Activated CD8-positive, alpha-beta memory T cell treated with anti-CD3 and anti-CD28 coated beads for 36 hours (primary cell): Measurements from ENCODE around the gene SORCS2. TPM values are rescaled to one million over a fixed set of nuclear protein-coding genes. Genes with fewer than 3 reads are reported as not detected.

ENCODE experiments used
- CTCF ChIA-PET: fragments of 350-600 bp; sonication (Branson Sonifier 250); formaldehyde crosslinking; loops from one replicate; lab custom pipeline; 2021; ENCODE audit warnings: antibody characterized with exemption; lab: Charles Lee
- POLR2A ChIA-PET: fragments of 350-600 bp; sonication (Branson Sonifier 250); formaldehyde crosslinking; loops from one replicate; lab custom pipeline; 2021; ENCODE audit warnings: antibody characterized with exemption; lab: Charles Lee
- total RNA-seq, 2 experiments: library from RNA; stranded (reverse); gene quantifications; one replicate each; pipeline ENCODE4 v1.2.3, GENCODE V29; 2021

Gene SORCS2
- total RNA-seq, 2 experiments from 2014 or later, result not detected

- POLR2A ChIA-PET, result no interaction called here
These were observed 230.0 kb downstream of the SORCS2 start for GRCh38 chr4:7422151-7422897.

GRCh38 chr4:7422898-7423180 is 230.5 kb downstream of the SORCS2 start:
- POLR2A ChIA-PET, result no interaction called here
- CTCF ChIA-PET, result no interaction called here

More at GRCh38 chr4:7422151-7422897, 230.0 kb downstream of the SORCS2 start:
- CTCF ChIA-PET, result no interaction called here

DNA sequence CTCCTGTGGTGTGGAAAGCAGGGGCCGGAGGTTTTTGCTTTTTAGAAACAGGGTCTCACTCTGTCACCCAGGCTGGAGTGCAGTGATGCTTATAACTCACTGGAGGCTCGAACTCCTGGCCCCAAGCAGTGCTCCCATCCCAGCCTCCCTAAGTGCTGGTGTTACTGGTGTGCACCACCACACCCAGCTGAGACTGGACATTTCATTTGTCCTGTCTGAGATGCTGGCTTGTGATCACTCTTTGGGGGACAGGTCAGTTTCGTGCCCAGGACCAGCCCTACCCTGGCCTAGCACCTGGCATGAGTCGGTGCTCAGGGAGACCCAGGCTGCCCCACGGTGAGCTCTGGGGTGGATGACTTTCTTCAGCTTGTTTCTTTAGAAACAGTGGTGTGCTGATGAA is 231.1 kb downstream of the SORCS2 start:
- POLR2A ChIA-PET, result no interaction called here

DNA sequence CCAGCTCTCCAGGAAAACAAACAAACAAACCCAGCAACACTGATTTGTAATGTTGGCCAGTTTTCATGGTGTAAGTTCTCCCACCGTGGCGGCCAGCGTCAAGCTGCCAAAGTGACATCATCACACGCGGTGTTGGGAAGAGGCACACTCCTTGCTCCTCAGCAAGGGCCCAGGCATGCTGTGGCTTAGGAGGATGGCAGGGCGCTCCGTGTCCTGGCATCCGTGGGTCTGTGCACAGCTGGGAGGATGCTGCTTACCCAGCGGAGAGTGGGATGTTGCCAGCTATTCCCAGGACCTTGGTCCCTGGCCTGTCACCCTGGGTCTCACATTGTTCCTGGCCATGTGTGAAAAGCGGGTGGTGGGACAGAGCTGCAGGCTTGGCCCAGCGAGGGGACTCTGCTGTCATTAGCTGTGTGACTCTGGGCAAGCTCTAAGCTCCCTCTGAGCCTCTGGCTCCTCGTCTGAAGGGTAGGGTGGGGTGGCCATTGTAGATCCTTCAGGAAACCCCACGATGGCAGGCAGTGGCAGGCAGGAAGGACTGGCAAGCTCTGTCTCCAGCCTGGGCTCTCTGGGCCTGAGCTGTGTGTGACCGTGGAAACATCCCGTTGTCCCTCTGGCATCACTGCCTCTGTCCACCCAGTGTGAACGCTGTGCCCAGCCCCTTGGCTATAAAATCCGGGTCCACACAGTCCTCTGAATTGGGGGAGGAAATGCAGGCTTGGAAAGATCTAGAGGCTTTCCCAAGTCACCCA is 231.6 kb downstream of the SORCS2 start:
- POLR2A ChIA-PET, result no interaction called here
- CTCF ChIA-PET, result no interaction called here

More for the DNA sequence above, 231.1 kb downstream of the SORCS2 start:
- CTCF ChIA-PET, result no interaction called here

- POLR2A ChIA-PET, result no interaction called here
- CTCF ChIA-PET, result no interaction called here
These were observed 232.3 kb downstream of the SORCS2 start for GRCh38 chr4:7424553-7425111.

- POLR2A ChIA-PET, result no interaction called here
- CTCF ChIA-PET, result no interaction called here
These were observed 232.8 kb downstream of the SORCS2 start for GRCh38 chr4:7425124-7425523.

DNA sequence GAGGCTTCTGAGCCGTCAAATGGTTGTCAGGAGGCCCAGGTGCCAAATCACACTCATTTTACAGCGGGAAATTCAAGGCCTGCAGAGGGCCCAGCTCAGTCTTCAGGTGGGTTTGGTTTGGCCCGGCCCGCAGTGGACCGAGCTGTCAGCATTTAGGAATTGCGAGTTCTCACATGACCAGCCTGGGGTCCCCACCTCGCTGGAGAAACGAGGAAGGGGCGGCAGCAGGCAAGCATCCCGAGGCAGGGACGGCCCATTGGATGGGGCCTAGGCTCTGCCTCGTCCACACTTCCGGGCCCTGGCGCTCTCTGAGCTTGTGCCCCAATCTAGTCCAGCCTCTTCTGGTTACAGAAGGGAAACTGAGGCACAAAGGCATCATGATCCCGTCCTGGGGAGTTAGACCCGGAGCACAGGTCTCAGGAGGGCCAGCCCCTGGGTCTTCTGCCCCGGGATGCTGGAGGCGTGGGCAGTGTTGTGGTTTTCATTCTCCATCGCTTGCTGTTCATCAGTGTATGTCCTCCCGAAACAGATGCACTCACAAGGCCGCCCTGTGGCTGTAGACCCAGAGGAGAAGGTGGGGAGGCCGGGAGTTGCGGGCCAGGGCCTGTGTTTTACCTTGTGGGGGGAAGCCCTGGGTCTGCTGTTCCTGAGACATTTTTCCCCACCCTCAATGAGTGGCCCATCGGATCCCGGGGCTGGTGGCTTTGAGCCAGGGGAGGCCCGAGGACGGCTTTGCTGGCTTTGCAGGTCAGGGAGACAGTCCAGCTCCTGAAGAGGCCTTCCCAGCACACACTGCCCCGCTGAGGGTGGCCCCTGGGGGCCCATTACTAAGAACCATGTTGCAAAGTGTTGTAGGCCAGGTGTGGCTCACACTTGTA is 233.5 kb downstream of the SORCS2 start:
- POLR2A ChIA-PET, result no interaction called here
- CTCF ChIA-PET, result no interaction called here

DNA sequence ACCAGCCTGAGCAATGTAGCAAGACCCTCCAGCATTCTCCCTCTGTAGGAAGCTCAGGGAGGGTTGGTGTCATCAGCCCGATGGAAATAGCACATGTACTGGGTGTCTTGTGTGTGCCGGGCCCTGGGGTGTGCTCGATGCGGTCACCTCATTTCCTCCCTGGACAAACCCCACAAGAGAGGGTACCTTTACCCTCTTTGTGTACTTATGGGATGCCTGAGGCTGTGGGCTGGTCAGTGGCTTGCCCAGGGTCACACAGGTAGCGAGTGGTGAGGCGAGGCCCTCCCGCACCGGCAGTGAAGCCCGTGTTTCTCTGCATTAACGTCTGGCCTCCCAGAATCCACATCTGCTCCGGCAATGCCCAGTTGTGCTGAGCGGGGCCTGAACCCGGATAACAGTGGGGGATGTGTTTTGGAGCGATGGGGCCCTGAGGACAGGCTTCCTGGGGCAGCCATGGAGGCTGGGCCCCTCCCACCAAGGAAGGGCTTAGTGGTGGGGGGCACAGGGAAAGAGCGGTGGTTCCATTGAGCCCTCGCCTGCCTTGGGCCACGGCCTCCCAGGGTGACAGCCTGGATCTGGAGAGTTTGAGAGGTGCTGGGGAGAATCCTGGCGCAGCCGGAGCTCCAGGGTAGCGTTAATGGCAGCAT is 234.3 kb downstream of the SORCS2 start:
- ChIA-PET CTCF (no interaction called here), POLR2A (no interaction called here)

DNA sequence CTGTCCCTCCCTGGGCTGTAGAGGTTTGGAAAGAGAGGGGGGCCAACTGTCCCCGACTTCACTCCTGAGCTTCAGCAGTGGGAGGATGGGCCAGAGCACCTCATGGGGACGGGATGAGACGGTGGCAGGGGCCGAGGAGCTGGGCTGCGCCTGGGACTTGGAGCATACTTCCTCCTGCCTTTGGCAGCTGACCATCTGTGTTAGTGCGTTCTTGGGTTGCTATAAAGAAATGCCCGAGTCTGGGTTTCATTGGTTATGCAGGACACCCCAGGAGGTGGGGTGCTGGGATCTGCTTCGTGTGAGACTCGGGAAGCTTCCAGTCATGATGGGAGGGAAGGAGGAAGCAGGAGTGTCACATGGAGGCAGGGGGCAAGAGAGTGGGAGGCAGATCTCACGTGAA is 235.0 kb downstream of the SORCS2 start:
- ChIA-PET CTCF (no interaction called here), POLR2A (no interaction called here)

GRCh38 chr4:7427831-7428260 is 235.5 kb downstream of the SORCS2 start:
- POLR2A ChIA-PET, result no interaction called here
- CTCF ChIA-PET, result no interaction called here

DNA sequence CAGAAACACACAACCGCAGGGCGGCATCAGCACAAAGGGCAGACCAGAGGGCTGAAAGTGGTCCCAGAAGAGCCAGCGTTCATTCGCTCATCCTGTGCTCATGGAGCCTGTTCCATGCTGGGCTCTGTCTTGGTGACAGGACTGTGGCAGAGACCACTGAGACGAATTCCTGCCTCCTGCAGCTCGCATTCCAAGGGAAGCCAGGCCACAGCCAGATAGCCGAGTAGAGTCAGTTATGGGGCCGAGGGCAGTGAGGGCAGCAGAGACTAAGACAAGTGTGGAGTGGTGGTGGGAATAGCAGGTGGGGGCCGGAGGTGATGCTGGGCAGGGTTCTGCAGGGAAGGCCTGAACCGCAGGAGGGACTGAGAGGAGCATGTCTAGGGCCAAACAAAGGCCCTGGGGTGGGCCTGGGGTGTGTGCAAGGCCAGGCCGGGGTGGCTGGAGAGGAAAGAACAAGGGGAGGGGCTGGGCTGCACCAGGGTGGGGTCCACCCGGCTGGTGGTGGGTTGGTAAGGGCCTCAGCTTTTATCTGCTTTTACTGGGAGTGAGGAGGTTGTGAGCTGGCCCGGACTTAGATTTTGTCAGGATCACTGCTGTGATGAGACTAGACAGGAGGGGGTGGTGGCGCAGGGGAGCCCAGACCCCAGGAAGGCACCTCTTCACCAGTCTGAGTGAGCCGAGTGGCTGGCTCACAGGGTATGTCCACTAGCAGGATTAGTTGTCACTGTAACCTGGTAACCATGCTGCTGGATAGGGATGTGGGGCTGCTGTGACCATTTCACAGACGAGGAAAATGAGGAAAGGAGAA is 236.1 kb downstream of the SORCS2 start:
- CTCF ChIA-PET, result no interaction called here

GRCh38 chr4:7429069-7429416 is 236.7 kb downstream of the SORCS2 start:
- ChIA-PET CTCF (no interaction called here), POLR2A (no interaction called here)

More for the DNA sequence above, 236.1 kb downstream of the SORCS2 start:
- POLR2A ChIA-PET, result no interaction called here

GRCh38 chr4:7429601-7430078 is 237.3 kb downstream of the SORCS2 start:
- CTCF ChIA-PET, result no interaction called here
- POLR2A ChIA-PET, result no interaction called here

- CTCF ChIA-PET, result interaction anchor here (0.6 kb wide), 1 partner anchor 360 kb away, joined by 4 read pairs; no protein-coding TSS in a partner anchor
These were observed 238.1 kb downstream of the SORCS2 start for GRCh38 chr4:7430368-7430964.

GRCh38 chr4:7430965-7431695 is 238.8 kb downstream of the SORCS2 start:
- ChIA-PET POLR2A (no interaction called here), CTCF (interaction anchor here (0.6 kb wide), 1 partner anchor 360 kb away, joined by 4 read pairs; no protein-coding TSS in a partner anchor)

More at GRCh38 chr4:7430368-7430964, 238.1 kb downstream of the SORCS2 start:
- POLR2A ChIA-PET, result no interaction called here

DNA sequence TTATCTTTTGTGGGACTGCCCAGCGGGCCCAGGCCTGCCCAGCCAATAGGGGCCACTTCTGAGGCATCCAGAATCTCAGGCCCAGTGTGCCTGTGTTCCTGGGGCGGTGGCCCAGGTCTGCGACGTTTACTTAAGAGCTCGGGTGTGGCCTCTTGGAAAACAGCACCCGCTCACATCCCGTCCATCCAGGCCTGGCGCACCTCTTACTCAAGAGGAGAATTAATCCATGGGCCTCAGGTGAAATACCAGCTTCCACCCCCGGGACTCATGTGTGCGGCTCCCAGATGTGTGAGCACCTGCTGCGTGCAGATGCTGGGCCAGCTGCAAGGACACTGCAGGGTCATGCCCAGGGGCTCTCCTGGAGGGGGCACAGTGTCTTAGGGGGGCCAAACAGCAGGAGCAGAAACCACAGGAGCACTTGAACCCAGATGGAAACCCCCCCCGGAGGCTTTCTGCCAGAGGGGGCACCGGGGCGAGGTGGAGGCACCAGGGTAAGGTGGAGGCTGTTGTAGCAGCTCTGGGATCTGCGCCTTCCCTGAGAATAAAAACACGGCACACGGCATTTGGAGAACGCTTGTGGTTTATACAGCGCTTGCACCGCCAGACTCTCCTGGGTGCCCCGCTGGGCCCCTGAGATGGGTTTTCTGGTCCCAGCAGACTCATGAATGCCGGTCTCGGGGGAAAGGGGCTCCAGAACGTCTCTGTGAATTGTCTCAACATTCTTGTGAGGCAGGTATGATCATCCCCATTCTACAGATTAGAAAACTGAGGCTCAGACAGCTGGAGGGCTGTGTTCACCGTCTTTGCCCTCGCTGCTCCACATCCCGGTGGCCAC is 239.6 kb downstream of the SORCS2 start:
- POLR2A ChIA-PET, result no interaction called here
- CTCF ChIA-PET, result no interaction called here
